HG02943 (cell line): Measurements from ENCODE around the gene CBLC.
A peak's percentile ranks its signal among the peaks of the same experiment; 100 is the strongest.

Source experiments
- ATAC-seq: cut with Tn5 transposase; IDR thresholded peaks from one replicate; pipeline ENCODE4 v1.9.1; 2021; ENCODE audit warnings: mild to moderate bottlenecking, low read depth, moderate library complexity; ENCODE audit not compliant: unreplicated experiment

The CBLC gene

DNA sequence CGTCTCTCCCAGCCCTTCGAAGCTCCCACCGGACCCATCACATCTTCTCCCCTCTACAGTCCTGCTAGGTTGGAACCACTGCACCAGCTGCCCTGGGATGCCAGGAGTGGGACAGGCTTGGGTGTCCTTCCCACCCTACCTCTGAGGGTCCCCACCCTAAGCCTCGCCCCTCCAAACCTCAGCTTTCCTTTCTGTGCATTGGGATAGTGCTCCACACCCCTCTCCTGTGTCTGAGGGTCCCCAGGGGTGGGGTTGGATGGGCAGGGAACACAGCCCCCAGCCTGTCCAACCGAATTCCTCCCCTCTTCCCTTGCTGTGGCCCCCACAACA is 31.1 kb upstream of the CBLC start:
- ATAC-seq: no peak

GRCh38 chr19:44746946-44747738 is 30.5 kb upstream of the CBLC start:
- no peak for ATAC-seq

- peak; percentile 1 for ATAC-seq
These were observed 29.8 kb upstream of the CBLC start for GRCh38 chr19:44747739-44748425.

DNA sequence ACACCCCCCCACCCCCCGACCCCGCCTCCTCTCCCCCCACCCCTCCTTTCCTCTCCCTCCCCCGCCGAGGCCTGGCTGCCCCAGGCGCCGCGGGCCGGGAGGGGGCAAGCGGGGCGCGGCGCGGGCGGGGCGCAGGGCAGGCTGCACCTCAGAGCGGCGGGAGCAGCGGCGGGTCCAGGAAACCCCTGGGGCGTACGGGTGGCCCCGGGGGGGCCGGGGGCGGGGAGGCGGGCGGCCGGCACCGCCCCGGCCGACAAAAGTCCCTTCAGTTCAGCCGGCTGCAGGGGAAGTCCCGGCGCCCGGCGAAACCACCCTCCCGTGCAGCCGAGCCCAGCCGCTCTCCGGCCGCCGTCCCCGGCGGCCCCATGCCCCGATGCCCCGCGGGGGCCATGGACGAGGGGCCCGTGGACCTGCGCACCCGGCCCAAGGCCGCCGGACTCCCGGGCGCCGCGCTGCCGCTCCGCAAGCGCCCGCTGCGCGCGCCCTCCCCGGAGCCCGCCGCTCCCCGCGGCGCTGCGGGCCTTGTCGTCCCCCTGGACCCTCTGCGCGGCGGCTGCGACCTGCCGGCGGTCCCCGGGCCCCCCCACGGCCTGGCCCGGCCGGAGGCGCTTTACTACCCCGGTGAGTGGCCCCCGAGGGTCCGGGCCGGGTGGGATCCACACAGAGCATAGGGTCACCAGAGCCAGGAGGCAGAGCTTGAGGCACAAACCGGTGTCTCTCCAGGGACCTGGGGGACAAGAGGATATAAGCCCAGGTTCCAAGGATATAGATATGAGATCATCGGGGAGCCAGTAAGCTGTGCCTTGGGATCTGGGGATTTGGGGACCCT is 29.1 kb upstream of the CBLC start, which contains the start of gene BCL3:
BCL3 (plus strand) TSS at position 283 of the 829 bp plus-strand sequence; CDS start at position 366, 83 bp downstream.
- peak; percentile 33 for ATAC-seq

DNA sequence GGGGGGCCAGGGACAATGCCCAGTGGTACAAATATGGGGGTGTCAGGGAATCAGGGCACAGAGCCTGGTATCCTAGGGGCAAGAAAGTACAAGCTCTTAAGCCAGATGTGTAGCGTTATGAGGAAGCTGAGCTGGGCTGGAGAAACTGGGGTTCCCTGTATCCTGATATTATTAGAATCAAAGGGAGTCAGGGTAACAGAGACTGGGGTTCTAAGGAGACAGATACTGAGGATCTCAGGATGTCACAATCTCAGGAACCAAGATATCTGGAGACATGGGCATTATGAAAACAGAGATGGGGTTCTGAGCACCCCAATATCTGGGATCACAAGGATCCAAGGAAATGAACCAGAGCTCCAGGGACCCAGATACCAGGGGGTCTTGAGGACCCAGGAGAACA is 28.4 kb upstream of the CBLC start:
- ATAC-seq: no peak

DNA sequence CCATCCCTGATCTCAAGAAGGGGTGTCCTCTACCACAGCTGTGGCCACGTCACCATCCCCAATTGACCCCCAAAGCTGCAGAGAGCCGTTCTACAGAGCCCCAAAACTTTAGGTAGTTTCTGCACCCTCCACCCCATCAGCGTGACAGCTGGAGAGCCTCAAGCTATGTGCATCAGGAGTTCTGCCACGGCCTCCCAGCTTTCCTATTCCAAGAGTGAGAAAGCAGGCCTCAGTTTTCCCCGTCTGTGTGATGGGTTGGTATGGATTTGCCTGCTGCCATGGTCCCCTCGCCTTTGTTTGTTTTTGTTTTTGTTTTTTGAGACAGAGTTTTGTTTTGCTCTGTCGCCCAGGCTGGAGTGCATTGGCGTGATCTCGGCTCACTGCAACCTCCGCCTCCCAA is 27.7 kb upstream of the CBLC start:
- ATAC-seq: no peak

- ATAC-seq: no peak
These were observed 25.4 kb upstream of the CBLC start for GRCh38 chr19:44752123-44752815.

DNA sequence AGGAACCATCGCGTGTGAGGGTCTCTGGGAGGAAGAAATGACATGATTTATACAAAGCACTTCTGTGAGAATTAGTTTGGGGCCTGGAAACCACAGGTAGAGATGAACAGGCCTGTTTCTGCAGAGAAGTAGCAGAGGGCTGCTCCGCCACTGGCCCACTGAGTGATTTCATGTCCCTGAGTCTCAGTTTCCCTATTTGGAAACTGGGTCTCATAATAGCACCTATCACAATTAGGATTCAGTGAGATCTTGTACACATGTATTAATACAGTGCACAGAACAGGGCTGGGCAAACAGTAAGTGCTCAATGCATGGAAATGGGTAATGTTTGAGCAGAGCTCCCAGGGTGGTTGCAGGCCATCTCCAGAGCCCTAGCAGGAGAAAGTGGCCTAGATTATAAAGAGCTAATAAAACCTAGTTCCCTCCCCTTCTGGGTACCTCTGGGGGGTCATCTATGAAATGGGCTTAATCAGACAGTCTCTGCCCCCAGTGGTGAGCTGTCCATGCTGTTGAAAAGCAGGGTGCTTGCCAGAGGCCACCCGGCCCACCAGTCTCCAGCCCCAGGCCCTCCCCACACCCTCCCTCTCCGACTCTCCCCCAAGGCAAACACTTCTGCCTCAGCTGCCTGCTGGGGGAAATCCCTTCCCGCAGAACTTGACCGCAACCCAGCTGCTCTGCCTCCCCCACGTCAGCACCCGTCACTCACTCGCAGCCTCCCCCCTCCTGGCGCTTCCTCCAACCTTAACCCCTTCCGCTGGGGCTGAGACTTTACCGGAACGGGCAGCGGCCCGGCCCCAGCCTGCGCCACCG is 24.7 kb upstream of the CBLC start:
- peak; percentile 62 for ATAC-seq

GRCh38 chr19:44753626-44753931 is 24.1 kb upstream of the CBLC start:
- no peak for ATAC-seq

DNA sequence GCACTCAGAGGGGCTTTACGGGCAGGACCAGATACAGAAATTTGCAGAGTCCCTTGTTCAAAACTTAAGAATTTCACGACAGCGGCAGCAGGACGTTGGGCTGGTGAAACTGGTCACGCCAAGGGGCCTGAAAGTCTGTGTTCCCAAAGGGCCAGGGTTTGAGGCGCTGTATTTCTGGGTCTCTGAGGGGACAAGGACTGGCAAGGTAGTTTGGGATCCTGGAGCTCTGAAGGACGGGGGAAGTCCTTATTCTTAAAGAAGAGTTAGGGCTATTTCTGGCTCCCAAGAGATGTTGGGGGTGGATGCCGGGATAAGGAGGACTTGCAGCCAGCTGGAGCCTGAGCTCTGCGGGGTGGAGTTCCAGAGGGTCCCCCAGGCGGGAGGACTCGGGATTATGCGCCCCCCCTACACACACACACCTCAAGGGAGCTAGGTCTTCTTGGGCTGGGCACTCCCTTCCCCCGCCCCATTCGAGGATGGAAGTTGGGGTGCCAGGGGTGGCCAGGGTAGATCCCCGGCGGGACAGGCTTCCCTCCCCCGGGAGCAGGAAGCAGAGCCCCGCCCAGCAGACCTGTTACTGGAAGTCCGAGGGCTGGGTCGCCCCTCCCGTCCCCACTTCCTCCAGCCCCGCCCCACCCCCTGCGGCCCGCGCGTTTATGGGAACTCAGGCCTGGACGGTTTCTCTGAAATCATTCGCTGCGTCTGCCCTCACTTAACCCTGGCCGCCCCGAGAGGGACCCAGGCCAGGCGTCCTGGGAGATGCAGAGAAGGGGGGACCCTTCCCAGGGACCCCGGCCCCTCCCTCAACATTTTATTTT is 23.5 kb upstream of the CBLC start:
- peak; percentile 33 for ATAC-seq

DNA sequence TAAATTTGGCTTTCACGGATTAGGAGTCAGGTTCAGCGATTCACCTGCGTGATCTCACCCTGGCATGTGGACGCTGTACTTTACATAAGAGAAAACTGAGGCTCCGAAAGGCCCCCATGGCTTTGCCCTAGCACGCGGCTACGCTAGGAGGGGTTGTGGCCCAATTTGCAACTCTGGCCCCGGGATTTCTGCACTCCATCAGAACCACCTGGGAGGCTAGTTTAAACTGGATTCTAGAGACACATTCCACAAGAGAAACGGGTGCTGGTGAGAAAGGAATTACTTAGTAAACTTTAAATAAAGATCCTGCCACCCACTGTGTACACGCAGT is 23.0 kb upstream of the CBLC start:
- ATAC-seq: no peak

GRCh38 chr19:44755219-44755618 is 22.5 kb upstream of the CBLC start:
- ATAC-seq: no peak

GRCh38 chr19:44756089-44756562 is 21.6 kb upstream of the CBLC start:
- ATAC-seq: no peak

DNA sequence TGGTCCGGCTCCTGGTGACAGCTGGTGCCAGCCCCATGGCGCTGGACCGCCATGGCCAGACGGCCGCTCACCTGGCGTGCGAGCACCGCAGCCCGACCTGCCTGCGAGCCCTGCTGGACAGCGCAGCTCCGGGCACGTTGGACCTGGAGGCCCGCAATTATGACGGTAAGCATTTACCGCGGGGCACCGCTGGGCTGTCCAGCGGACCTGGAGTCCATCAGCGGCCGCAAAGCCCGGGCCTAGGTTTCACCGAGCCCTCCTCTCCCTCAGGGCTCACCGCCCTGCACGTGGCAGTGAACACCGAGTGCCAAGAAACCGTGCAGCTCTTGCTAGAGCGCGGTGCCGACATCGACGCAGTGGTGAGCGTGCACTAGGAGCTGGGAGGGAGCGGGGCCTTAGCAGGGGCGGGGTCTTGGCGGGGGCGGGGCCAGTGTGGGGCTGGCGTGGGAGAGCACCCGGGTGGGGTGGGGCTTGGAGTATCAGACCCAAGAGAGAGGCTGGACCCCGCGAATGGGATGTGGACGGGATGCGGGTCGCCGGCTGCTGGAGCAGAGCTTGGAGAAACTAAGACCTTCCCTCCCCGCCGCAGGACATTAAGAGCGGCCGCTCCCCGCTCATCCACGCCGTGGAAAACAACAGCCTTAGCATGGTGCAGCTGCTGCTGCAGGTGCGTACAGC is 20.5 kb upstream of the CBLC start:
- ATAC-seq: no peak

DNA sequence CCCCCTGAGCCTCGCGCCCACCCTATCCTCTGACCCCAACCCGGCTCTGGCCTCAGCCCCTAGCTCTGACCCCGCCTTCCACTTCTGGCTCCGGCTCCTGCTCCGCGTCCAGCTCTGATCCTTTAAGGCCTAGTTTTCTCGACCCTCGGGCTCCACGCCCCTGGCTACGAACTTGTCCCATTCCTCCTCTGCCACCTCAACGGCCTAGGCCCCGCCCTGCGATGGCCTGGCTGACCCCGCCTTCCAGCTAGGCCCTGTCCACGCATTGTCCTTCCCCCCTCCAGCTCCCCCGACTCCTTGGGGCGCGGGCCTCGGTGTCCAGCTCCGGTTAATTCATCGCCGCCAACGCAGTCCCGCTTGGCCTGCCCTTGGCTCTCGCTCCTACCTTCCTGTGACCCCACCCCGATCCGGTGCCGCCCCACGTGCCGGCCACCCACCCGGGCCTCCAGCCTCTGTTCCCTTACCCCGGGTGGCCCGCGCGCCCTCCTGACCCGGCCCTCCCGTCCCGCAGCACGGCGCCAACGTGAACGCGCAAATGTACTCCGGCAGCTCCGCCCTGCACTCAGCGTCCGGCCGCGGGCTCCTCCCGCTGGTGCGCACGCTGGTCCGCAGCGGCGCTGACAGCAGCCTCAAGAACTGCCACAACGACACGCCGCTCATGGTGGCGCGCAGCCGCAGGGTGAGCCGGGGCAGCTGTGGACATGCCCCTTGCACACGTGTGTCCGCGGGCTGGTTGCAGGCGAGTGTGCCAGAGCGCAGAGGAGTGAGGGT is 19.8 kb upstream of the CBLC start:
- ATAC-seq: no peak

GRCh38 chr19:44758596-44758995 is 19.1 kb upstream of the CBLC start:
- ATAC-seq: no peak

GRCh38 chr19:44759083-44759804 is 18.4 kb upstream of the CBLC start:
- no peak for ATAC-seq
